Embryonic facial prominence (tissue), 1 donor: Measurements from ENCODE around the gene RAB11FIP5.
"Not testable (repeated sequence)": the region's sequence is repeated elsewhere in the genome, so short reads cannot be mapped to it uniquely, and the experiment has no call there.

Experiments used
- DNase-seq: peaks from one replicate; pipeline ENCODE4 v3.0.0-alpha.2; 2016; ENCODE audit errors: extremely low spot score

Gene RAB11FIP5

DNA sequence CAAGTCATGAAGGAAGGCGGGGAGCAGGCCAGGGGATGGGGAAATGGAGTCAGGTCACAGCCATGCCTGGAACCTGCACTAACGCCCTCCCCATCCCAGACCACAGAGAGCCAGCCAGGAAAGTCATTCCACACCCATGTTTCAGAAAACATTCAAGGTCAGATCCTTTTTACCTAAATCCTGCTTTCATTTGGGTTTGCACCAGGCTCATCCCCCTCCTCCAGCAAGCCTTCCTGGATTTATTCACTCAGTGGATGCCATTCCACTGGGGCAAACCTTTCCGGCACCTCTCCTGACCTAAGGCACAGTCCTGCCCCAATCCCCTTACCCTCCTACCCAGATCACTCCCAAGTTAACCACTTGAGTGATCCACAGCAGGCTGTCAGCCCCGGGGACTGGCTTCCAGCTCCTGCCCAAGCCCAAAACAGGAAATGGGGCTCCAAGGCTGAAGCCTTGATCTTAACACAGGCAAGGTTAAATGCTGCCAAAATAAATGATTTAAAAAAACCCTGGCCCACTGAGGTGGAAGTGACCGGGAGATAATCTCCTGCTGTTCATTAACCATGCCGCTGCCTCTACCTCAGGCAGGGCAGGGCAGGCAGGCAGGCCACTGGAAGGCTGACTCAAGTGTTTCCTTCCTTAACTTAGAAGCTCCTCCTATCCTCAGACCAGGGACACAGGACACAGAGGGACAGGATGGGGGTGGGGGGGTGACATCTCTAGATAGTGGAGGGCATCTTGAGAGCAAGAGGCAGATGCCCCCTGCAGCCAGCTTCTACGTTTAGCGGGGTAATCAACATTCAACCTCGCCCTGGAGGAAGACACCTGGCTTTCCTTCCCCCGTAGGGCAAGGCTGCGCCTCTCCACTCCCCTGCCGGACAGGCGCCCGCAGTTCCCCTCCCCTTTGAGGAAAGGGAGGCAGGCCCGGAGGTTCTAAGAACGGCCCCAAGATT, 1.4 kb downstream of the RAB11FIP5 start:
- no peak for DNase-seq

DNA sequence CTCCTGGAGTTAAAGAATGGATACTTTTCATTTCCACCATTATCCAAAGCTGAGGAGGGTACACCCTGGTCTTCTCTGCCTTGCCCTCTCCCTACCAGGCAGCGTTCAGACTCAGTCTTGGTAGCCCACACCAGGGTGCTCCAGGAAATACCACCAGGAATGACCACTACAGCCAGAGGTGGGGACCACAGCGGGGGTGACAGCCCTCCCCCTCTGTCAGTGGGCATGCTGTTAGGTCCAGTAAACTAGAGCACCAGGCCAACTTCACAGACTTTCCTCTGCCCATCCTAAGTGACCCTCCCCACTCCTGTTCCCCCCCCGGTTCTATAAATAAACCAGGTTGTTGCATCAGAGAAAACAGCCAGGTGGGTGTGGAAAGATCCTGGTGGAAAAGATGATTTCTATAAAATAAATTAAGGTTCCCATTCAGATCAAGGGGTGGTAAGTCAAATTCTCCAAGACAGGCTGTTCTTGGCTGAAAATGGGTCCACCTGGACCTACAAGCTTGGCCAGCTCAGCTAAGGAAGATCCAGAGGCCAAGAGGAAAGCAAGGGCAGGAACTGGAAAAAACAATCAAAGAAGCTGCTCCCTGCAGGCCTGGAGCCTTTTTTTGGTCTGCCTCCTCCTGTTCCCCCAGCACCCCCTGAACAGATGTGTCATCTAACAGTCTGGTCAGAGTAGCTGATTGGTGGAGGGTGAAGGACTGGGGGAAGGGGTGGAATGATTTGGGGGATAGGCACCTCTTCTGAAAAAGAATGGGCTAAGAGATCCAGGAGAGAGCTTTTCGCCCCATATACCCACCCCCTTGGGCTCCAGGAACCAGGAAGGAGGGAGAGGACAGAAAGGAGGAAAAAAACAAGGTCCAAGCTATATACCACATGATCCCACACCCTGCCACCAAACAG, 2.3 kb downstream of the RAB11FIP5 start:
- no peak for DNase-seq

DNA sequence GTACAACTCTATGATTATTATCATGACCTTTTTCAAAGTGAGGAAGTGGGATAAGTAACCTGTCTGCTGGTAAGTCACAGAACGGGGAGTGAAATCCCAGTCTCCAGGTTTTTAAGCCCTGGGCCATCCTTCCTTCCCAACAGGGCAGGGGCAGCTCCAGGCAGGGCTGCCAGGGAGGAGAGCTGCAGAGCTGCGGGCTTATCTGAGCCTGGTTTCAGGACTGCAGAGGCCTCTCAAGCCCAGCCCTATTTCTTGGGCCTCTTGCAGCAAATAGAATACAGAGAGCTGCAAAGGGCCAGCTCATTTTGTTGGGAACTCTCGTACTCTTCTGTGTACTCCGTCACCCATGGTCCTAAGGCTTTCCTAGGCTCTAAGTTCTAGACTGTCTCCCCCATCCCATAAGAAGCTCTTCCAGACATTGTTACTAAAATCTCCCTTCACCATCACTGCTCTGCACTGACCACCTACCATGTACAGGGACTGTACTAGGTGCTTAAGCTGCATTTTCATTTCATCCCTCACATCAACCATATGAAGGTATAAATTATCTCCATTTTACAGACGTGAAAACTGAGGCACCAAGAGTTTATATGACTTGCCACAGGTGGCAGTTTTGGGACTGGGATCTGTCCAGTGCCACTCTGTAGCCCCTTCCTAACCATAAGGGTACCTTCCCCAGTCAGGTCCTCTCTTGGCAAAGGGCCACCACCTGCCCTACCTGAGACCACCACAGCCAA, 3.1 kb downstream of the RAB11FIP5 start:
- no peak for DNase-seq

DNA sequence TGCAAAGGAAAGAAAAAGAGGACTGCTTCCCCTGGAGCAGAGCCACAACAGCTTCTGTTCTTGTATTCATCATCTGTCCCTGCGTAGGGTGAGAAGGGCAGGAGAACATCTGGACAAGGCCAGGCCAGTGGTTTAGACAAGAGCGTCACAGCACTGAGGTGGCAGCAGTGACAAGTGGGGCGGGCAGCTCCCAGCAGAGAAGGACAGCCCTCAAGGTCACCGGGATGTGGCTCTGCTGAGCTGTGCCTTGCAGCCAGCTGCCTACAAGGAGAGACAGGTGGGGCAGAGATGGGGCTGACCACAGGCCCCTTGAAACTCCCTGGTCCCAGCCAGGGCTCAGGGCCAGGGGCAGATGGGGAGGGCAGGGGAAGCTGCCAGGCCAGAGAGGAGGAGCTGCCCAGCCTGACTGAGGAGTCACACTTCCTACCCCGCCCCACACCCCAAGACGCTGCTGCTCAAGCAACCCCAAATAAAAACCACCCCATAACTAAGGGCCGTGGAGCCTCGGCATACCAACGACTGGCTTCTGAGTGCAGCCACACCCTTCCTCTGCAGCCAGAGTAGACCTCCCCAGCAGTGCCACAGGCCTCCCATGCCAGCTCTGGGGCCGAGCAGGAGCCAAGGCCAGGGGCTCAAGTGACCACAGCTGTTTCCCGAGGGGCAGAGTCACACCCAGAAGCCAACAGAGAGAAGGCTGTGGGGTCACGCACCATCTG, 5.4 kb downstream of the RAB11FIP5 start:
- DNase-seq = no peak

DNA sequence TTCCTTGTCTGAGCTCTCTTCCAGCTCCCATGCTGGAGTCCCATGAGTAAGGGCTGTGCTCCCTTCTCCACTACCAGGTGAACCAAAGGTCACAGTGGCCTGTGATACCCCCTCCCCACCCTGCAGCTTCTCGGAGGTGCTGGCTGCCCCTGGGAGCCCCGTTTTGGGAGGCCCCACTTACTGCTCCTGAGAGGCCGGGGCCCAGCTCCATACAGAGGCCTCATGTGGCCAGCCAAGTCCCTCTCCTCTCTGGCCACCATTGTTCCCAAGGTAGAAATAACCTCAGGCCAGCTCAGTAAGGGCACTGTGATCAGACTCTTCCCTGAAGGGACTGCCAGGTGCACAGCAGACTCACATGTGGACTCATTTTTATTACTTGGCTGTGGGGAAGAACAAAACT, 6.0 kb downstream of the RAB11FIP5 start:
- no peak for DNase-seq

DNA sequence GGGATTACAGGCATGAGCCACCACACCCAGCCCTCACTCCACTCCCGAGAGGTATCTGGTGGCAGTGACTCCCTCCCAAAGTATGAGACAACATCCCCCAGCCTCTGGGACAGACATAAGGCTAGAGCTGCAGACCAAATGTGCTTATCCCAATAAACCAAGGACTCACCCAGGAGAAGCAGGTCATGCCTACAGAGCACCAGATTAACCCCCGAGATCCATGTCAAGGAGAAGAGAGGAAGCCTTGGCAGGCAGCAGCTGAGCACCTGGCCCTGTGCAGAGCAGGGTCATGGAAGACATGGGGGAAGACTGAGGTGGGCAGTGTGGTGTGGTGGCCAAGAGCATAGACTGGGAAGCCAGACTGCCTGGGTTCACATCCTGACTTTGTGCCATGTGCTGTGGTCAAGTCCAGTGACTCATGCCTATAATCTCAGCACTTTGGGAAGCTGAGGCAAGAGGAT, 7.2 kb downstream of the RAB11FIP5 start:
- no peak for DNase-seq

DNA sequence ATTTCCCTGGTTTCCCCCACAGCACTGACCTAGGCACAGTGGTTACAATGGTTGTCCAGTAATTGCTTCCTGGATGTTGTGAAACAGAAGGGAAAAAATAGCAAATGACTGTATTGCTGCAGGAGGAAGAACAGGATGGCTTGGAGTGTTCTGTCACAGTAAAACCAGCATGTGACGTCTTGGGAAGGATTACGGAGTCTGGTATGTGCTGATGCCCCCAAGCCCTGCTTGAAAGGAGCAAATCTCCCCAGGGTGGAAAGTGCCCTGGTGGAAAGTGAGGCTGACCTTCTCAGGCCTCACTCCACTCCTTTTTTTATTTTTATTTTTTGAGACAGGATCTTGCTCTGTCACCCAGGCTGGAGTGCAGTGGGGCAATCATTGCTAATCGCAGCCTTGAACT, 7.8 kb downstream of the RAB11FIP5 start:
- no peak for DNase-seq

DNA sequence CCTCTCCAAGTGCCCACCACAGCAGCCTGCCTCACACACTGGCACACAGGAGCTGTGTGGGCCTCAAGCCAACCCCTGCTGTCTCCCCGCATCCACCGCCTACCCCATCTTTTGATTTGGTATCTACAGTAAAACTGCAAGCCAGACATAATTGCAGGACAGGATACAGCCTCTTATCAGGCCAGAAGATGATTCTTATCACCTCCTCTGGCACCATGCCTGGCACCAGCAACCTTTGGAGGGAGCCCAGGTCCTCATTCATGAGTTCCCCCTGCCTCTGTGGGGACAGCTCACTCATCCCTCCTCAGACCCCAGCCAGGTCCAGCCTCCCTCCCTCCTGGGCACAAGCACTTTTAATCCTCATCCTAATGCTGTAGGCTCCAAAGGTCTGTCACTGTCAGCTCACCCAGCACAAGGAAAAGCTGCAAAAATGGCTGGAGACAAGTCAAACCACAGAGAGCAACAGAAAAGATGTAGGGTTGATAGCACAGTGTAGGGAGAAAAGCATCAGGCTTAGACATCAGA, 9.7 kb downstream of the RAB11FIP5 start:
- DNase-seq = no peak

DNA sequence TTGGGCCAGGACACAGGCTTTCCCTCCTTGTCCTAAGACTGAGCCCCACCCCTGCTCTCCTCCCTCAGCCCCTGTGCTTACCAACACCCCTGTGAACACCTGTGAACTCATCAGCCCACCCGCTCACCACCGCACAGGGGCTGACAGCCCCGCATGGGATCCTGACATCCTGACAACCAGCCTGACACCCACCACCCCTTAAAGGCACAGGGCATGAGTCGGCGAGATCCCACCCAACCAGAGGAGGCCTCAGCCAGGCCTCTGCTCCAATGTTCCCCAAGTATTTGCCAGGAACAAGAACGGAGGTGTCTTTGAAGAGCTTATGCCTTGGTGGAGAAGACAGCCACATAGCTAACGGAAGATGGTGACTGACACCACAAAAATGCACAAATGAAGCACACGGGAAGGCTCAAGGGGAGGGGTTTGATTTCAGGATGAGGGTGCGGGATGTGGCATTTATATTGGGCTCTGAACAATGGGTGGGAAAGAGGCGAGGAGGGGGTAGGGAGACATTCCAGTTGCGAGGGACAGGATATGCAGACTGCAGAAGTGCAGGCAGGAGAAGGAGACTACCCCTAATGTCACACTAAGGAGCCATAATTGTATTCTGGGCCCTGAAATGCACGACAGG, 11.0 kb downstream of the RAB11FIP5 start:
- no peak for DNase-seq

DNA sequence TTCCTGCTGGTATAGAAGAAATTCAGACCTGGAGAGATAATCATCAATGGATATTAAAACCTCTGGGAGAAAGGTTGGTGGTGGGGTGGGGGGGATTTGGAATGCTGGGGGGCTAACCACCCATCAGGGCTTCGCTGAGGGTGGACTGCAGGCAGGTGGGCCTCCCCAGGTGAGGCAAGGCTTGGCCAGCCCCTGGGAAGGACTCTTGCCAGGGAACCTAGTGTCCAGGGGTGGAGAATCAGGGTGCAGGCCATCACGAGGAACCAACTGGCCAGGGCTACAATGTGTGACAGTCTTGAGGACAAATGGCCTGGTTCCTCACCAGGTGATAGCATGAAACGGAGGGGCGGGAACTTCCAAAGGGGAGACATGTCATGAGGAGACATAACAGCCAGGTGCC, 11.8 kb downstream of the RAB11FIP5 start:
- no peak for DNase-seq

DNA sequence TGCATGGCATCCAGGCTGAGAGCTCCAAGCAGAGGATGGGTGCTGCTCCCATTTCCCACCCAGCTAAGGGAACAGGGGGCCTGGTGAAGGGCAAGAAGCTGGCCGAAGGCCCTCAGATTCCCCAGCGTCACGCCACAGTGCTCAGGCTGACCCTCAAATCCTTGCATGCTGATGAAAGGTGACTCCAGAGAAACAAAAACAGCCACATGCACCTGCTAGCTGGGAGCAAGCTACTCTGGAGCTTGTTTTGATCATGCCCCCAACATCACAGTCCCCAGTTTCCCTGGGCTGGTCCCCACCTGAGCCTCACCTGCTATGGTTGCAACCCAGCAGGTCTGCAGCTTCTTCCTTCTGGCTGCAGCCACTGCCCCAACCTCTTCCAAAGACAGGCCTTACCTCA, 13.3 kb downstream of the RAB11FIP5 start:
- no peak for DNase-seq

DNA sequence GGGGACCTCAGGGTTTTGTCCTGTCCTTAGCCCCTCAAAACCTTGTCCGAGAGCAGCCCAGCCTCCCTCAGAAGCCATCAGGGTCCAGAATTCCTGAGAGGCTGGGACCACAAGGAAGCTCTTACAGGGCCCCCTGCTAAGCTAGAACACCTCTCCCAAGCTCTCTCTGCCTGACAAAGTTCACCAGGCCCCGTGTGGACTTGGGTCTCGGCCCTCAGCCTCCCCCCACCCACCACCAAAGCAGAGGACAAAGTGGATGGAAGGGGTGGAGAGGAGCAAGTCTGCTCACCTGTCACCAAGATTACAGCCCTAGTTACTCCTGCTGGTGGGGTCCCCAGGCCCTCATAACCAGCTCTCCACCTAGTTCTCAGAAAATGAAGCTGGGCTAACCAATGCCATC, 16.8 kb downstream of the RAB11FIP5 start:
- no peak for DNase-seq

DNA sequence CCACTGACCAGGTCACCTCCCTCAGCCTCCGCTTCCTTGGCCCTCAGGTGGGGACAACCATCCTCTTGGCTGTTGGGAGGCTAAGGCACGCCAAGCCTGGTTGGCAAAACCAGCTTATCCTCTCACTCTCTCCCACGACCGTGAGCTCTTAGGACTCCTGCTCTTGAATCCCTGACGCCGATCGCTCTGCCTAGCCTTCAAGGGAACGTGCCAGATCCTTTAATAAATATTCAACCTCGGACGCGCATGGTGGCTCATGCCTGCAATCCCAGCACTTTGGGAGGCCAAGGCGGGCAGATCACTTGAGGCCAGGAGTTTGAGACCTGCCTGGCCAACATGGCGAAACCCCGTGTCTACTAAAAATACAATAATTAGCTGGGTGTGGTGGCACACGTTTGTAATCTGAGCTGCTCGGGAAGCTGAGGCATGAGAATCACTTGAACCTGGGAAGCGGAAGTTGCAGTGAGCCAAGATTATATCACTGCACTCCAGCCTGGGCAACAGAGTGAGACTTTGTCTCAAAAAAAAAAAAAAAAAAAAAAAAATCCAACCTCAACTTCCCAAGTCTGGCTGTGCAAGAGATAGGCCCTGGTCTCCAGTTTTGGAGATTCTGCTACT, 19.0 kb downstream of the RAB11FIP5 start:
- not testable (repeated sequence) for DNase-seq

DNA sequence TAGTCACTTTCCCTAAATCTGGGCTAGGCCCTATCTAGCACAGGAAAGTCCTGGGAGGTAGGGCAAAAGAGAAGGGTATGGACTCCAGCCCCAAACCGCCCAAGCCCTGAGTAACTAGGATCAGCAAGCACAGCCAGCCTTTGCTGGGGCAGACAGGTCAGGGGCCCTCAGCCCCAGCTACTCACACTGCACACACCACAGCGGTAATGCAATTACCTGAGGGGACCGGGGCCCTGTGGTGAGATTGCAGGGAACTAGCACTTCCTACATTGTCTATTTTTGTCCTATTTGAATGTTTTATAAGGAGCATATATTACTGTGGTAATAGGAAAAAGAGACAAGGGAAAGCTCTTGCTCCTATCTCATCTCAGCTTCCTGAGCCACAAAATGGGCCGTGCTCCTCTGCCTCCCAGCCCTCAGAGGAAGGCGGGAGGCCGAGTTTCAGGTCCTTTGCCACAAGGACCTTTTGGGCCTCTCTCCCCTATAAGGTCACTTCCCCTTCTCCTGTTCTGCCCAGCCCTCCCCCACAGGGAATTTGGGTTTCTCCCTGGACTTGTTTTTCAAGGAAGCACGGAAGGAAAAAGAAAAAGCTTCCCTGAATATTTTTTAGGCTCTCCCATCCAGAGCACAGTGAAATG, 20.5 kb downstream of the RAB11FIP5 start:
- DNase-seq = no peak

DNA sequence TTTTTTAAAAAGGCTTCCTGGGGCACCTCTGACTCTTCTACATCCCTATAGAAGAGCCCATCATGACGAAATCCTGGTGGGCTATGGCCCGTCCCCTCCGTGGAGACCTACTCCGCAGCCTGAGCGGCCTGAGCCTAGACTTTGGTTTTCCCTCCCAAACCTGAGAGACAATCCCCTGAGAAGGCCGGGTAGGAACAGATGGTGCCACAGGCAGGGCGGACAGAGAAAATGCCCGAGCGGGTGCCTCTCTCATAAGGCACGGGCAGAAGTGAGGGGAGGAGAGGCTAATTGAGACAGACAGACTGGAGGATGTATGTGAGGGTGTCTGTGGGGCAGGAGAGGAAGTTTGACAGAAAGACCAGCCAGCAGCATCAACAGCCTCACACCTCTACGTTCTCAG, 21.1 kb downstream of the RAB11FIP5 start:
- DNase-seq = no peak

DNA sequence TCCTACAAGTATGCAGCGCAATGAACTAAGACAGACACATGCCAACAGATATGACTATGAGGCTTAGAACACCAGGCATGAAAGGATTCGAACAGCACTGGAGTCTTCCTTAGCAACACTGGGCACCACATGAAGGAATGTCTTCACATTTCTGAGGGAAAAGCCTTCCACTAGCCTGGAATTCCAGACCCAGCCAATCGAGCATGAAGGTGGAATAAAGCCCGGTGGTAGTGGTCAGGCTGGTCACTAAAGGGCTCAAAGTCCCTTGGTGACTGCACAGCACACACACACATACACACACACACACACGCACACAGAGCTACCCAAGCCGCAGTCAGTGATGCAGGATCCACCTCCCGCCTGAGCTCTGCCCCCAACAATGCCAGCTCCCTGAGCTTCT, 21.6 kb downstream of the RAB11FIP5 start:
- no peak for DNase-seq

DNA sequence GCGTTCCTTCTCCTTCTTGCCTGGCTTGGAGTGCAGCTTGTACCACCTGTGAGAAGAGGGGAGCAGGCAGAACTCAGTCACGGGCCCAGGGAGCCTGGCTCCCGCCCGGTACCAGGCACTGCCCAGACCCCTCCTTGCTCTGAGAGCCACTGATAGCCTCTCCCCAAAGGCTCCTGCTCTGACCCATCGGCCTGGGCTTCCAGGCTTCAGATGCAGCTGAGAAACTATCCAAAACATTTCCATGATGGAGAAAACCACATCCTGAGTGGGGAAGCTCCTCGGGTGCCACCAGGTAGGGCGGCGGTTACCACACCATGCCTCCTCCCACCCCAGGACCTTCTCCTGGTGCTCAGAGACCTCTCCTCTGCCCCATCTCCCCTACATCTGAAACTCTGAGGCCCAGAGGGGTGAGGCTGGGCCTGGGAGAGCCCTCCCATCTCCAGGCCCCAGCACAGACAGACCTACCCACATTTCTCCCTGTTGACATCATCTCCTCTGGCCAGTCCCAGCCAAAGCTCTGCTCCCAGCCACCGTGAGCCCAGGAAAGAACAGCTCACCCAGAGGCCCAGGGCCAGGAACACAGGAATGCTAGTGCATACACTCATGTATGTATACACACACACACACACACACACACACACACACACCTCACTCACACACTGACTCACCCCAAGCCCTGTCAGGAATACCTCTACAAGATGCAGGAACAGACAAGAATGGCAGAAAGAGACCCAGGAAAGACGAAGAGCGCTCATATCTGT, 23.3 kb downstream of the RAB11FIP5 start:
- no peak for DNase-seq

DNA sequence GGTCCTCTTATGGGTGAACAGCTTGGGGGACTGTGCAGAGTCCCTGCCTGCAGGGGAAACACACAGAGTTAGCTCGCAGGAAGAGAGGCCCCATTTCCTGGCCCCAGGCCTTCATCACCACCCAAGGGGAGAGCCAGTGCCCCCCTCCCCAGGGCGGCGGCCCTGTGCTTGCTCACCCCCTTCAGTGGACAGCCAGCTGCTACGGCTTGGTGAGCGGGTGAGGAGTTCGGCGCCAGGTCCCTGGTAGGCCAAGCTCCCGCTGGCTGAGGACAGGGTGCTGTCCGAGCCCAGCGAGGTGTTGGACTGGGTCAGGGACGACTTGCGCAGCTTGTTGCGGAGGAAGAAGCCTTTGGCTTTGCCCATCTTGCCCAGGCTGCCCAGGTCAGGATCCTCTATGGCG, 24.0 kb downstream of the RAB11FIP5 start:
- DNase-seq = no peak

DNA sequence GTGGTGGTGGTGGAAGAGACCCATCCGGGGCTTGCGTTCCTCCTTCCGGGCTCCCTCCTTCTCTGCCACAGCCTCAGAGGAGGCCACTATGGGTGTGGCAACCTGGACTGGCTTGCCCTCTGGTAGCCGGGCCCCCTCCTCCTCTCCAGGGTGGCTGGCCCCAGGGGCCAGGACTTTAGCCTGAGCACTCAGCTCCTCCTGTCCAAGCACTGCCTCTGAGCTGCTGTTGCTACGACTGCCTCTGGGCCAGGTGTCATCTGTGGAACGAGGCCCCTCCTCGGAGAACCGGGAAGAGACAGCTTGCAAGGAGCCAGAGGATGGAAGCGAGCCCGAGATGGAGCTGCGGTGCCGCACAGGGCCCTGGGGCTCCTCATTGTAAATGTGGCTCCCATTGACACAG, 24.5 kb downstream of the RAB11FIP5 start:
- DNase-seq = no peak
